ENCODE results near the gene KIF5A. TPM values are rescaled to one million over a fixed set of nuclear protein-coding genes. Genes with fewer than 3 reads are reported as not detected.

Gene KIF5A
- total and polyA plus RNA-seq, 2 of the 13 experiments (the other 11 are each of a cell fraction or from before 2014, with no cell fraction given): 1.6 to 11.9 TPM

DNA sequence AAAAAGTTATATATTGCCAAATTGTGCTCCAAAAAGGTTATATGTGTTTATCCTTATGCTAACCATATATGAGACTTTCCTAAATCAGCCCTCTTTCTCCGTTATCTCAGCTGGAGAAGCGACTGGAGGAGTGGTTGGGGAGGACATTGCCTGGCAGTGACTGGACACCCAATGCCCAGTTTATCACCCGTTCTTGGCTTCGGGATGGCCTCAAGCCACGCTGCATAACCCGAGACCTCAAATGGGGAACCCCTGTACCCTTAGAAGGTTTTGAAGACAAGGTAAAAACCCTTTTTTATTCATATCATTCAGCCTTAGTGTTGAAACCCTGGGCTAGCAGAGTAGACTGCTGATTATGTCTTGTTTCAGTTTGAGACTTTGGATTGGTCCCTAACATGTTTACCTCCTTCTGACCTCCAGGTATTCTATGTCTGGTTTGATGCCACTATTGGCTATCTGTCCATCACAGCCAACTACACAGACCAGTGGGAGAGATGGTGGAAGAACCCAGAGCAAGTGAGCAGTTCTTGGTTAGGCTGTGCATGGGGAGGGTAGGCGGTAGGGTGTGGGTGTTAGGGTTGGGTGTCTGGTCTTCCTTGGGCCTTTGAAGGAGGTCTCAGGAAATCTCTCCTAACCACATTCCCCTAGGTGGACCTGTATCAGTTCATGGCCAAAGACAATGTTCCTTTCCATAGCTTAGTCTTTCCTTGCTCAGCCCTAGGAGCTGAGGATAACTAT, 38.1 kb upstream of the KIF5A start:
- H2AFZ ChIP-seq (ENCODE audit: low read length): no peak overlapping the region
- intact Hi-C loops (cut with micrococcal nuclease; ENCODE audit: unreplicated experiment) (no loop called here), in situ Hi-C loops (cut with HindIII; ENCODE audit: extremely low pct_ligation_motif_present, low pct_unique_long_range_greater_than_20kb) (no loop called here)
- H3K27ac ChIP-seq (ENCODE audit: extremely low read length, insufficient read depth, low read length): no peak overlapping the region
- no peaks in the 10 kb centered on the region for H3K79me2 ChIP-seq (ENCODE audit: insufficient read depth, low read length)
- ATAC-seq (no peak), FAIRE-seq (no peak), DNase-seq (ENCODE audit: low spot score) (no peak)
- H3K36me3 ChIP-seq (replicated peaks in 1 of 2; ENCODE audit: control insufficient read depth in 1 of 2, insufficient read depth in 2 of 2, low read length in 2 of 2): peaks cover 26 to 70% of the 10 kb centered on the region in 2 experiments
- no peaks in the 10 kb centered on the region for H3K9me3 ChIP-seq (ENCODE audit: low read length)
- H3K4me3 ChIP-seq (replicated peaks in 1 of 3; ENCODE audit: insufficient read depth in 1 of 3, low read depth in 2 of 3, low read length in 3 of 3): no peak overlapping the region
- H3K4me2 ChIP-seq (ENCODE audit: low read depth, low read length): no peak overlapping the region
- H3K4me1 ChIP-seq (ENCODE audit: insufficient read depth, low read length): no peaks in the 10 kb centered on the region
- no TSS peak for BruUV-seq (replicated peaks)
- peaks cover 5% of the 10 kb centered on the region; the same call in 1 of the 2 replicates for H4K20me1 ChIP-seq (ENCODE audit: insufficient read depth, low read length)
- POLR2A ChIA-PET: interaction anchor here (0.7 to 2.5 kb wide), 3 partner anchors 9 to 215 kb away, joined by 3 to 12 read pairs (median 4); partner anchors contain the start of gene DDIT3
- 98% methylated on average over 7 of the region's 7 CpGs for whole genome bisulfite sequencing (ENCODE audit: low lambda C conversion rate)
- TF ChIP-seq POLR2A (IDR thresholded peaks at IDR 0.05; ENCODE audit: insufficient read depth in 1 of 2, low read depth in 2 of 2, low read length in 2 of 2): peak in 1 of 2 experiments; percentile 30; a peak in 1 of 4 replicates
- TF ChIP-seq TBX3 (IDR thresholded peaks at IDR 0.05; ENCODE audit: borderline replicate concordance): no peak
- no peak overlapping the region for H3K9ac ChIP-seq (ENCODE audit: insufficient read depth, low read depth, low read length)
- H3K27me3 ChIP-seq (ENCODE audit: control insufficient read depth in 1 of 2, insufficient read depth in 2 of 2, low read length in 2 of 2): no peaks in the 10 kb centered on the region
- CTCF ChIA-PET (ENCODE audit: low intra/inter-chr PET ratio, low total read pairs): no interaction called here

DNA sequence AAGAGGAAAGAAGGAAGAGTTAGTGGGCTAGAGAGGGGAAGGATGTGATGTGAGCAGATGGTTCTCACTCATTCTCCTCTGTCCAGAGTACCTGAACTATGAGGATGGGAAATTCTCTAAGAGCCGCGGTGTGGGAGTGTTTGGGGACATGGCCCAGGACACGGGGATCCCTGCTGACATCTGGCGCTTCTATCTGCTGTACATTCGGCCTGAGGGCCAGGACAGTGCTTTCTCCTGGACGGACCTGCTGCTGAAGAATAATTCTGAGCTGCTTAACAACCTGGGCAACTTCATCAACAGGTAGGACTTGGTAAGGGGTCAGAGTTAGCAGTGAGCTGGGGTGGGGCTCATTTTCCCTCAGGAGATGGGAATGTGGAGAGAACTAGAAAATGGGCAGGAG, 37.2 kb upstream of the KIF5A start:
- DNase-seq (ENCODE audit: low spot score): no peak
- no peak overlapping the region for H3K4me2 ChIP-seq (ENCODE audit: low read depth, low read length)
- peaks cover 30 to 79% of the 10 kb centered on the region in 2 experiments for H3K36me3 ChIP-seq (replicated peaks in 1 of 2; ENCODE audit: control insufficient read depth in 1 of 2, insufficient read depth in 2 of 2, low read length in 2 of 2)
- no TSS peak for BruUV-seq (replicated peaks)
- TF ChIP-seq POLR2G (IDR thresholded peaks at IDR 0.05; ENCODE audit: low read depth, low read length): 0 out of 2 replicates have a peak, but pooled peaks have one; percentile 34
- no peak for TF ChIP-seq ZBTB21 (CRISPR knock-in tag; IDR thresholded peaks at IDR 0.05)
- no peak for TF ChIP-seq ZNF841 (CRISPR knock-in tag; IDR thresholded peaks at IDR 0.05; ENCODE audit: borderline replicate concordance)
- ATAC-seq: peak; percentile 9; the same call in 2 of the 3 replicates
- intact Hi-C loops (cut with micrococcal nuclease; ENCODE audit: unreplicated experiment): no loop called here
- H2AFZ ChIP-seq (ENCODE audit: low read length): no peak overlapping the region
- CTCF ChIA-PET (ENCODE audit: low intra/inter-chr PET ratio, low total read pairs): no interaction called here
- POLR2A ChIA-PET: interaction anchor here (1.2 kb wide), 1 partner anchor 8 kb away, joined by 4 read pairs; the partner anchor contains the start of gene DDIT3
- H3K27me3 ChIP-seq (ENCODE audit: control insufficient read depth in 1 of 2, insufficient read depth in 2 of 2, low read length in 2 of 2): no peaks in the 10 kb centered on the region
- no peak overlapping the region for H3K4me3 ChIP-seq (replicated peaks in 1 of 3; ENCODE audit: insufficient read depth in 1 of 3, low read depth in 2 of 3, low read length in 3 of 3)
- H3K9ac ChIP-seq (ENCODE audit: insufficient read depth, low read depth, low read length): no peak overlapping the region
- in situ Hi-C loops (cut with HindIII; ENCODE audit: extremely low pct_ligation_motif_present, low pct_unique_long_range_greater_than_20kb): no loop called here
- 98% methylated on average over 6 of the region's 6 CpGs for WGBS (ENCODE audit: low lambda C conversion rate)
- peaks cover 10% of the 10 kb centered on the region; the same call in 1 of the 2 replicates for H4K20me1 ChIP-seq (ENCODE audit: insufficient read depth, low read length)
- H3K9me3 ChIP-seq (ENCODE audit: low read length): no peaks in the 10 kb centered on the region
- no peak overlapping the region for H3K27ac ChIP-seq (ENCODE audit: extremely low read length, insufficient read depth, low read length)
- 0 out of 2 replicates have a peak, but pooled peaks cover 2% of the 10 kb centered on the region for H3K4me1 ChIP-seq (ENCODE audit: insufficient read depth, low read length)
- no peaks in the 10 kb centered on the region for H3K79me2 ChIP-seq (ENCODE audit: insufficient read depth, low read length)
- no peak for FAIRE-seq
